K562 (cell line): Measurements from ENCODE around the gene CDHR2. TPM values are rescaled to one million over a fixed set of nuclear protein-coding genes. Genes with fewer than 3 reads are reported as not detected.

Source experiments
- ARID4B ChIP-seq: sonication (generic); formaldehyde crosslinking; IDR thresholded peaks from 2 replicates; pipeline ENCODE4 v1.8.0; 2022; ENCODE audit warnings: mild to moderate bottlenecking, missing genetic modification reagents
- ETV6 ChIP-seq, 3 experiments: fragments of 150-350 bp in 1 of 3; sonication (generic) in 1 of 3; formaldehyde crosslinking in 1 of 3; IDR thresholded peaks; 2 replicates each; pipeline versions ENCODE4 v1.6.1 to v1.8.0; 2014 to 2022; ENCODE audit warnings: borderline replicate concordance in 2 of 3, low read depth in 2 of 3, antibody characterized with exemption in 1 of 3, low read length in 1 of 3, mild to moderate bottlenecking in 1 of 3, missing genetic modification reagents in 1 of 3
- FOS ChIP-seq: IDR thresholded peaks from 3 replicates; pipeline ENCODE4 v1.6.1; 2011; ENCODE audit not compliant: insufficient read length; ENCODE audit errors: extremely low read depth
- HCFC1 ChIP-seq: IDR thresholded peaks from 2 replicates; pipeline ENCODE4 v1.6.1; 2012; ENCODE audit warnings: low read depth, low read length, improper control_type of control experiment
- HNRNPL ChIP-seq: fragments of 200-400 bp; formaldehyde crosslinking; IDR thresholded peaks from 2 replicates; pipeline ENCODE4 v1.6.1; 2017; ENCODE audit warnings: low read depth, mild to moderate bottlenecking, low read length
- ID3 ChIP-seq, 2 experiments: fragments of 250-450 bp in 1 of 2; fragments of 450-650 bp in 1 of 2; sonication (Bioruptor Pico) in 1 of 2; IDR thresholded peaks; 2 replicates each; pipeline versions ENCODE4 v1.6.1 to v1.8.0; 2016 to 2021; ENCODE audit warnings: mild to moderate bottlenecking in 2 of 2, moderate library complexity in 2 of 2, missing compliant biosample characterization in 1 of 2, missing genetic modification characterization in 1 of 2
- MEF2A ChIP-seq: IDR thresholded peaks from 2 replicates; pipeline ENCODE4 v1.6.1; 2011; ENCODE audit warnings: low read depth, mild to moderate bottlenecking, low read length, moderate library complexity; ENCODE audit not compliant: control insufficient read depth
- NFIC ChIP-seq: fragments of 450-650 bp; IDR thresholded peaks from 2 replicates; pipeline ENCODE4 v1.6.1; 2017; ENCODE audit warnings: mild to moderate bottlenecking, inconsistent platforms
- PTRF ChIP-seq: fragments of 450-650 bp; IDR thresholded peaks from 2 replicates; pipeline ENCODE4 v1.6.1; 2016; ENCODE audit warnings: mild to moderate bottlenecking, missing genetic modification characterization, missing compliant biosample characterization
- ZNF408 ChIP-seq: fragments of 250-450 bp; sonication (Bioruptor Pico); IDR thresholded peaks from 2 replicates; pipeline ENCODE4 v1.4.0; 2020; ENCODE audit warnings: low read depth, mild to moderate bottlenecking, moderate library complexity
- ZNF41 ChIP-seq: fragments of 250-450 bp; sonication (Bioruptor Pico); conservative IDR thresholded peaks from 2 replicates; pipeline ENCODE4 v1.4.0; 2020; ENCODE audit warnings: mild to moderate bottlenecking
- ZNF740 ChIP-seq, 3 experiments: fragments of 200-800 bp in 1 of 3; sonication (Bioruptor generic) in 1 of 3; sonication (generic) in 1 of 3; formaldehyde crosslinking in 1 of 3; IDR thresholded peaks; 2 replicates each; pipeline versions ENCODE4 v1.6.1 to v1.8.0; 2016 to 2022; ENCODE audit warnings: mild to moderate bottlenecking in 2 of 3, missing compliant biosample characterization in 2 of 3, missing genetic modification characterization in 2 of 3, missing genetic modification reagents in 1 of 3
- polyA plus RNA-seq, 8 experiments: library from polyadenylated mRNA; depleted of rRNA in 4 of 8; stranded (reverse) in 5 of 8; unstranded in 3 of 8; fragments of >200 nt; fragmentation: Nextera tagmentation in 2 of 8; fragmentation: Illumina TruSeq in 1 of 8; extraction: Ambion mirVana in 2 of 8; extraction: Trizol in 1 of 8; gene quantifications; 2 replicates each; pipeline versions ENCODE4 v1.2.1 to v1.2.3, GENCODE V29; 2011 to 2014; ENCODE audit warnings: inconsistent platforms in 1 of 8, missing spikeins in 1 of 8
- total RNA-seq, 7 experiments: library from RNA; depleted of rRNA in 6 of 7; stranded (reverse); fragments of >200 nt in 6 of 7; fragmentation: Illumina TruSeq in 2 of 7; extraction: Trizol in 2 of 7; gene quantifications; 2 replicates each; pipeline versions ENCODE4 v1.2.1 to v1.2.3, GENCODE V29; 2011 to 2021; ENCODE audit warnings: low replicate concordance in 1 of 7
- TF ChIP-seq, protein P1 (sequence below): fragments of 250-450 bp; sonication (Bioruptor Pico); IDR thresholded peaks from 2 replicates; pipeline ENCODE4 v1.8.0; 2022; ENCODE audit warnings: inconsistent platforms
- TF ChIP-seq, protein P2 (sequence below): fragments of 450-650 bp; IDR thresholded peaks from 2 replicates; pipeline ENCODE4 v1.7.1; 2018; ENCODE audit warnings: mild to moderate bottlenecking, low read depth; ENCODE audit not compliant: partially characterized antibody

CDHR2 gene
- total and polyA plus RNA-seq, 9 of the 15 experiments (the other 6 are each of a cell fraction or from before 2014, with no cell fraction given), result 0.01 to 0.62 (median 0.09) TPM; not detected in 2

DNA sequence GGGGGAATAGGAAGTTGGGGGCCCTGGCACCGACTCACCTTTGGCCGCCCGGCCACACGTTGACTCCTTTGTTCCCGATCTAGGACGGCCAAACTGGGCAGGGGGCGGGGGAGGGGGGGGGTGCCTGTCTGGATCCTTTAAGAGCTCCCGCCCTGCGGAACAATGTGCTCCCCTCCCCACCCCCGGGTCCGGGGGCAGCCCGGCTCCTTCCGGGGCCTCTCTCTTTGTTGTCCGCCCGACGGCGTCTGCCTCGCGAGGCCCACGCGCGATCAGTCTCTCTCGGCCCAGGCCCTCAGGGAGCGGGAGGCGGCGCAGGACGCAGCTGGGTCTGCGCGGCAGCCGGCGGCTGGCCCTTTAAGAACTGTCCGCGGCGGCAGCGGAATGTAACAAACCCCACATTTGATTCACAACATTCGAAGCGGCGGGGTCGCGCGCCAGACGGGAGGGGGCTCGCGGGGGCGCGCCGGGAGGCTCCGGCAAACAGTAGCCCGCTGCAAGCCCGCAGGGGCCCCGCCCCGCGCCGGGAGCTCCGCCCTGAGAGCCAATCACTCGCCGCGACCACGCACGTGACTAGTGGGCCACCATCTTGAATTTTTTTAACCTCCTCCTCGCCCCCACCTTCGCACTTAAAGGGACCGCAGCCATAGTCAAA lies 12.1 kb upstream of the CDHR2 start, which contains the start of gene RNF44 (continued):
- no peak for TF ChIP-seq ID3 (CRISPR knock-in tag; IDR thresholded peaks at IDR 0.05)
- 0 out of 2 replicates have a peak, but pooled peaks have one; percentile 17 for TF ChIP-seq ID3 (tag; IDR thresholded peaks at IDR 0.05)
- peak; percentile 29 for TF ChIP-seq ZNF740 (CRISPR knock-in tag; IDR thresholded peaks at IDR 0.05)
- peak in 1 of 2 experiments; percentile 85; a peak in 2 of 4 replicates for TF ChIP-seq ZNF740 (tag; IDR thresholded peaks at IDR 0.05)
- 0 out of 2 replicates have a peak, but pooled peaks have one; percentile 2 for TF ChIP-seq MEF2A
- no peak for TF ChIP-seq PTRF
- TF ChIP-seq, protein P1, sequence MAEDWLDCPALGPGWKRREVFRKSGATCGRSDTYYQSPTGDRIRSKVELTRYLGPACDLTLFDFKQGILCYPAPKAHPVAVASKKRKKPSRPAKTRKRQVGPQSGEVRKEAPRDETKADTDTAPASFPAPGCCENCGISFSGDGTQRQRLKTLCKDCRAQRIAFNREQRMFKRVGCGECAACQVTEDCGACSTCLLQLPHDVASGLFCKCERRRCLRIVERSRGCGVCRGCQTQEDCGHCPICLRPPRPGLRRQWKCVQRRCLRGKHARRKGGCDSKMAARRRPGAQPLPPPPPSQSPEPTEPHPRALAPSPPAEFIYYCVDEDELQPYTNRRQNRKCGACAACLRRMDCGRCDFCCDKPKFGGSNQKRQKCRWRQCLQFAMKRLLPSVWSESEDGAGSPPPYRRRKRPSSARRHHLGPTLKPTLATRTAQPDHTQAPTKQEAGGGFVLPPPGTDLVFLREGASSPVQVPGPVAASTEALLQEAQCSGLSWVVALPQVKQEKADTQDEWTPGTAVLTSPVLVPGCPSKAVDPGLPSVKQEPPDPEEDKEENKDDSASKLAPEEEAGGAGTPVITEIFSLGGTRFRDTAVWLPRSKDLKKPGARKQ (CRISPR knock-in tag), result no peak
- peak; percentile 44; the same call in 1 of the 2 replicates for TF ChIP-seq NFIC
- no peak for TF ChIP-seq FOS
- TF ChIP-seq ZNF41 (CRISPR knock-in tag), result no peak
- peak; percentile 30; the same call in 1 of the 2 replicates for TF ChIP-seq HCFC1
- no peak for TF ChIP-seq HNRNPL
- TF ChIP-seq ETV6 (IDR thresholded peaks at IDR 0.05; ENCODE audit: borderline replicate concordance in 1 of 2, low read depth in 2 of 2, low read length in 1 of 2), result no peak
- no peak for TF ChIP-seq ETV6 (CRISPR knock-in tag; IDR thresholded peaks at IDR 0.05; ENCODE audit: borderline replicate concordance)
- TF ChIP-seq ZNF408 (CRISPR knock-in tag), result no peak
- peak; percentile 15; the same call in 1 of the 2 replicates for TF ChIP-seq ARID4B (CRISPR knock-in tag)
- TF ChIP-seq, protein P2, sequence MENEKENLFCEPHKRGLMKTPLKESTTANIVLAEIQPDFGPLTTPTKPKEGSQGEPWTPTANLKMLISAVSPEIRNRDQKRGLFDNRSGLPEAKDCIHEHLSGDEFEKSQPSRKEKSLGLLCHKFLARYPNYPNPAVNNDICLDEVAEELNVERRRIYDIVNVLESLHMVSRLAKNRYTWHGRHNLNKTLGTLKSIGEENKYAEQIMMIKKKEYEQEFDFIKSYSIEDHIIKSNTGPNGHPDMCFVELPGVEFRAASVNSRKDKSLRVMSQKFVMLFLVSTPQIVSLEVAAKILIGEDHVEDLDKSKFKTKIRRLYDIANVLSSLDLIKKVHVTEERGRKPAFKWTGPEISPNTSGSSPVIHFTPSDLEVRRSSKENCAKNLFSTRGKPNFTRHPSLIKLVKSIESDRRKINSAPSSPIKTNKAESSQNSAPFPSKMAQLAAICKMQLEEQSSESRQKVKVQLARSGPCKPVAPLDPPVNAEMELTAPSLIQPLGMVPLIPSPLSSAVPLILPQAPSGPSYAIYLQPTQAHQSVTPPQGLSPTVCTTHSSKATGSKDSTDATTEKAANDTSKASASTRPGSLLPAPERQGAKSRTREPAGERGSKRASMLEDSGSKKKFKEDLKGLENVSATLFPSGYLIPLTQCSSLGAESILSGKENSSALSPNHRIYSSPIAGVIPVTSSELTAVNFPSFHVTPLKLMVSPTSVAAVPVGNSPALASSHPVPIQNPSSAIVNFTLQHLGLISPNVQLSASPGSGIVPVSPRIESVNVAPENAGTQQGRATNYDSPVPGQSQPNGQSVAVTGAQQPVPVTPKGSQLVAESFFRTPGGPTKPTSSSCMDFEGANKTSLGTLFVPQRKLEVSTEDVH, result peak; percentile 49
